OCI-LY3 (cell line): Measurements from ENCODE around the gene NQO1.
"Not testable (repeated sequence)": the region's sequence is repeated elsewhere in the genome, so short reads cannot be mapped to it uniquely, and the experiment has no call there.

Source experiments
- H2AFZ ChIP-seq: fragments of 200-600, 300-600 bp; shearing (Covaris generic); 2 replicates; pipeline ENCODE4 v1.6.0; 2014; ENCODE audit warnings: antibody characterized with exemption, low read depth, low read length
- H3K27ac ChIP-seq: fragments of 200-600, 300-600 bp; sonication (generic); 2 replicates; pipeline ENCODE4 v1.5.1; 2014; ENCODE audit warnings: mild to moderate bottlenecking, low read length, moderate library complexity, mixed read lengths
- H3K27me3 ChIP-seq: fragments of 200-600, 300-600 bp; sonication (generic); 2 replicates; pipeline ENCODE4 v1.6.1; 2014; ENCODE audit warnings: low read depth, low read length, mixed read lengths
- H3K36me3 ChIP-seq: fragments of 200-600, 300-600 bp; sonication (generic); replicated peaks from 2 replicates; pipeline ENCODE3; 2014; ENCODE audit warnings: low read depth, low read length, mixed read lengths
- H3K4me1 ChIP-seq: fragments of 300-600, 200-600 bp; sonication (generic); 2 replicates; pipeline ENCODE4 v1.6.1; 2014; ENCODE audit warnings: low read length, mixed read lengths
- H3K4me2 ChIP-seq: fragments of 200-600, 300-600 bp; sonication (generic); 2 replicates; pipeline ENCODE4 v1.6.1; 2014; ENCODE audit warnings: low read length, mixed read lengths
- H3K4me3 ChIP-seq: fragments of 300-600, 200-600 bp; sonication (generic); 2 replicates; pipeline ENCODE4 v1.5.1; 2014; ENCODE audit warnings: antibody characterized with exemption, mild to moderate bottlenecking, low read length, moderate library complexity
- H3K79me2 ChIP-seq: fragments of 300-600, 200-600 bp; shearing (Covaris generic); 2 replicates; pipeline ENCODE4 v1.6.1; 2014; ENCODE audit warnings: mild to moderate bottlenecking, low read length, mixed read lengths
- H3K9ac ChIP-seq: fragments of 300-600, 200-600 bp; shearing (Covaris generic); 2 replicates; pipeline ENCODE4 v1.6.0; 2014; ENCODE audit warnings: mild to moderate bottlenecking, low read length, moderate library complexity
- H3K9me3 ChIP-seq: fragments of 200-600, 300-600 bp; shearing (Covaris generic); 2 replicates; pipeline ENCODE4 v1.6.1; 2014; ENCODE audit warnings: low read length, mixed read lengths; ENCODE audit not compliant: insufficient read depth
- H4K20me1 ChIP-seq: fragments of 200-600, 300-600 bp; sonication (generic); 2 replicates; pipeline ENCODE4 v1.6.1; 2016; ENCODE audit warnings: low read length, mixed read lengths; ENCODE audit not compliant: insufficient read depth
- EZH2phosphoT487 ChIP-seq: fragments of 200-600 bp; shearing (Covaris generic); IDR thresholded peaks from 2 replicates; pipeline ENCODE4 v1.6.1; 2018; ENCODE audit warnings: antibody characterized with exemption, mixed run types, low read depth
- TF ChIP-seq, protein P1 (sequence below): fragments of 200-600, 300-600 bp; sonication (generic); IDR thresholded peaks from 2 replicates; pipeline ENCODE4 v1.5.1; 2014; ENCODE audit warnings: antibody characterized with exemption, low read length, low read depth

Gene NQO1

DNA sequence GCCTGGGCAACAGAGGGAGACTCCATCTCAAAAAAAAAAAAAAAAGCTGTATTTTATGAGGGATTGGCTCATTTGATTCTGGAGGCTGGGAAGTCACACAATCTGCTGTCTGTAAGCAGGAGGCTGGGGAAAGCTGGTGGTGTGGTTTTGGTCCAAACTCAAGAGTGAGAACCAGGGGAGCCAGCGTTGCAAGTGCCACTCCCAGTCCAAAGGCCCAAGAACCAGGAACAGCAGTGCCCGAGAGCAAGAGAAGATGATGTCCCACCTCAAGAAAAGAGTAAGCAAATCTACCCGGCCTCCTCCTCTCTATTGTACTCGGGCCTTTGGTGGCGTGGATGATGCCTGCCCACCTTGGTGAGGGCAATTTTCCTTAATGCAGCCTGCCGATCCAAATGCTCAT lies 5.7 kb upstream of the NQO1 start:
- no peak overlapping the region for H3K27ac ChIP-seq
- TF ChIP-seq EZH2phosphoT487, result no peak
- TF ChIP-seq, protein P1, sequence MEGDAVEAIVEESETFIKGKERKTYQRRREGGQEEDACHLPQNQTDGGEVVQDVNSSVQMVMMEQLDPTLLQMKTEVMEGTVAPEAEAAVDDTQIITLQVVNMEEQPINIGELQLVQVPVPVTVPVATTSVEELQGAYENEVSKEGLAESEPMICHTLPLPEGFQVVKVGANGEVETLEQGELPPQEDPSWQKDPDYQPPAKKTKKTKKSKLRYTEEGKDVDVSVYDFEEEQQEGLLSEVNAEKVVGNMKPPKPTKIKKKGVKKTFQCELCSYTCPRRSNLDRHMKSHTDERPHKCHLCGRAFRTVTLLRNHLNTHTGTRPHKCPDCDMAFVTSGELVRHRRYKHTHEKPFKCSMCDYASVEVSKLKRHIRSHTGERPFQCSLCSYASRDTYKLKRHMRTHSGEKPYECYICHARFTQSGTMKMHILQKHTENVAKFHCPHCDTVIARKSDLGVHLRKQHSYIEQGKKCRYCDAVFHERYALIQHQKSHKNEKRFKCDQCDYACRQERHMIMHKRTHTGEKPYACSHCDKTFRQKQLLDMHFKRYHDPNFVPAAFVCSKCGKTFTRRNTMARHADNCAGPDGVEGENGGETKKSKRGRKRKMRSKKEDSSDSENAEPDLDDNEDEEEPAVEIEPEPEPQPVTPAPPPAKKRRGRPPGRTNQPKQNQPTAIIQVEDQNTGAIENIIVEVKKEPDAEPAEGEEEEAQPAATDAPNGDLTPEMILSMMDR, result no peak
- H3K27me3 ChIP-seq, result no peaks in the 10 kb centered on the region
- H3K9me3 ChIP-seq, result no peaks in the 10 kb centered on the region
- no peak overlapping the region for H3K4me2 ChIP-seq
- no peak overlapping the region for H3K4me3 ChIP-seq
- H3K36me3 ChIP-seq, result no peaks in the 10 kb centered on the region
- no peak overlapping the region for H2AFZ ChIP-seq
- H3K4me1 ChIP-seq, result peaks cover 2% of the 10 kb centered on the region; the same call in 1 of the 2 replicates
- H4K20me1 ChIP-seq, result no peaks in the 10 kb centered on the region
- no peak overlapping the region for H3K9ac ChIP-seq
- H3K79me2 ChIP-seq, result no peaks in the 10 kb centered on the region

DNA sequence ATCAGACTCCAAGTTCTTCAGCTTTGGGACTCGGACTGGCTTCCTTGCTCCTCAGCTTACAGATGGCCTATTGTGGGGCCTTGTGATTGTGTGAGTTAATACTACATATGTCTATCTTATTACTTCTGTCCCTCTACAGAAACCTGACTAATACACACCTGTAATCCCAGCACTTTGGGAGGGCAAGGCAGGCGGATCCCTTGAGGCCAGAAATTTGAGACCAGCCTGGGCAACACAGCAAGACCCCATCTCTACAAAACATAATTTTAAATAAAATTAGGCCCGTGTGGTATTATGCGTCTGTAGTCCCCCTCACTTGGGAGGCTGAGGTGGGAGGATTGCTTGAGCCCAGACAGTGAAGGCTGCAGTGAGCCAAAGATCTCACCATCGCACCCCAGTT lies 4.9 kb upstream of the NQO1 start:
- not testable (repeated sequence) for H3K9me3 ChIP-seq, H3K4me1 ChIP-seq, H3K9ac ChIP-seq, H3K27ac ChIP-seq, H3K36me3 ChIP-seq, H3K4me3 ChIP-seq, H2AFZ ChIP-seq, H3K4me2 ChIP-seq, H4K20me1 ChIP-seq, H3K27me3 ChIP-seq, H3K79me2 ChIP-seq

- H3K79me2 ChIP-seq, H3K4me3 ChIP-seq, H3K36me3 ChIP-seq: not testable (repeated sequence)
Observed at GRCh38 chr16:69729030-69729429, 2.7 kb upstream of the NQO1 start.

DNA sequence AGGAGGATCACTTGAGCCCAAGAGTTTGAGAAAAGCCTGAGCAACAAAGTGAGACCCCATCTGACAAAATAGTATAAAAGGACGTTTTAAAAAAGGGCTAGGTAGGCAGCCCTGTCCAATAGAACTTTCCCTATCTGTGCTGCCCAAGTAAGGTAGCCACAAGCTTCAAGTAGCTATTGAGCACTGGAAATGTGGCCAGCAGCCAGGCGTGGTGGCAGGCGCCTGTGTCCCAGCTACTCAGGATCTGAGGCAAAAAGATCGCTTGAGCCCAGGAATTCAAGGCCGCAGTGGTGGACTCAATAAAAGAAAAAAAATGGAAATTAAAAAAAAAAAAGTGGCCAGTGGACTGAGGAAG lies 1.5 kb upstream of the NQO1 start:
- Histone ChIP-seq H4K20me1 (no peaks in the 10 kb centered on the region), H3K79me2 (no peaks in the 10 kb centered on the region), H3K9me3 (no peaks in the 10 kb centered on the region), H3K27ac (no peak overlapping the region), H3K36me3 (no peaks in the 10 kb centered on the region), H3K4me1 (peaks cover 11% of the 10 kb centered on the region), H3K4me2 (no peak overlapping the region), H3K27me3 (no peaks in the 10 kb centered on the region), H2AFZ (no peak overlapping the region), H3K4me3 (no peak overlapping the region), H3K9ac (no peak overlapping the region)
- no peak for TF ChIP-seq EZH2phosphoT487
- TF ChIP-seq, protein P1, result no peak

More at GRCh38 chr16:69729030-69729429, 2.7 kb upstream of the NQO1 start:
- not testable (repeated sequence) for H3K9ac ChIP-seq, H3K9me3 ChIP-seq, H2AFZ ChIP-seq, H3K27ac ChIP-seq, H3K27me3 ChIP-seq, H3K4me2 ChIP-seq, H4K20me1 ChIP-seq
- H3K4me1 ChIP-seq, result peaks cover 11% of the 10 kb centered on the region

- Histone ChIP-seq H3K4me3 (peak overlapping the region; percentile 77), H3K79me2 (no peaks in the 10 kb centered on the region), H3K9ac (peak overlapping the region; percentile 68), H3K4me2 (peak overlapping the region; percentile 97), H3K4me1 (peaks cover 11% of the 10 kb centered on the region), H3K27me3 (no peaks in the 10 kb centered on the region), H3K27ac (peak overlapping the region; percentile 9; the same call in 1 of the 2 replicates), H4K20me1 (no peaks in the 10 kb centered on the region), H3K9me3 (no peaks in the 10 kb centered on the region), H2AFZ (peak overlapping the region; percentile 99), H3K36me3 (no peaks in the 10 kb centered on the region)
- TF ChIP-seq EZH2phosphoT487, result no peak
- TF ChIP-seq, protein P1, result no peak
Observed at GRCh38 chr16:69725480-69726312, 664 bp downstream of the NQO1 start.
